Coronary artery (tissue), 2 donors: Measurements from ENCODE around the gene GMDS.

ENCODE experiments used
- DNase-seq: peaks from one replicate; pipeline ENCODE4 v3.0.0-alpha.2; 2017; ENCODE audit warnings: low spot score
- H3K27ac ChIP-seq, 2 donors: fragments of 200-600 bp; sonication (generic); one replicate each; pipeline ENCODE4 v1.5.1; 2016 to 2019
- H3K4me3 ChIP-seq: fragments of 200-600 bp; sonication (generic); 2 replicates; pipeline ENCODE4 v1.5.1; 2016; ENCODE audit warnings: mild to moderate bottlenecking, moderate library complexity
- CTCF ChIP-seq: fragments of 200-600 bp; sonication (generic); IDR thresholded peaks from one replicate; pipeline ENCODE4 v1.5.1; 2019; ENCODE audit warnings: antibody characterized with exemption

Gene GMDS

GRCh38 chr6:1738558-1739081 is 506.8 kb downstream of the GMDS start:
- Histone ChIP-seq H3K27ac (no peak overlapping the region), H3K4me3 (no peak overlapping the region)
- DNase-seq, result no peak
- TF ChIP-seq CTCF, result no peak

- no peak for TF ChIP-seq CTCF
- DNase-seq, result no peak
- Histone ChIP-seq H3K27ac (no peak overlapping the region), H3K4me3 (no peak overlapping the region)
Observed at GRCh38 chr6:1737463-1738311, 507.7 kb downstream of the GMDS start.

GRCh38 chr6:1736346-1737105 is 508.9 kb downstream of the GMDS start:
- no peak overlapping the region for H3K27ac ChIP-seq
- H3K4me3 ChIP-seq, result no peak overlapping the region
- TF ChIP-seq CTCF, result no peak
- DNase-seq, result no peak

GRCh38 chr6:1735239-1735803 is 510.1 kb downstream of the GMDS start:
- Histone ChIP-seq H3K27ac (no peak overlapping the region), H3K4me3 (no peak overlapping the region)
- no peak for TF ChIP-seq CTCF
- no peak for DNase-seq

GRCh38 chr6:1730882-1731281 is 514.5 kb downstream of the GMDS start:
- H3K4me3 ChIP-seq, result no peak overlapping the region
- TF ChIP-seq CTCF, result no peak
- no peak for DNase-seq
- H3K27ac ChIP-seq, result no peak overlapping the region

GRCh38 chr6:1729750-1730140 is 515.7 kb downstream of the GMDS start:
- no peak for TF ChIP-seq CTCF
- Histone ChIP-seq H3K4me3 (no peak overlapping the region), H3K27ac (no peak overlapping the region)
- DNase-seq, result no peak
